ENCODE data around the gene EEF1A2.
"Not testable (repeated sequence)": the region's sequence is repeated elsewhere in the genome, so short reads cannot be mapped to it uniquely, and the experiment has no call there.

The EEF1A2 gene

DNA sequence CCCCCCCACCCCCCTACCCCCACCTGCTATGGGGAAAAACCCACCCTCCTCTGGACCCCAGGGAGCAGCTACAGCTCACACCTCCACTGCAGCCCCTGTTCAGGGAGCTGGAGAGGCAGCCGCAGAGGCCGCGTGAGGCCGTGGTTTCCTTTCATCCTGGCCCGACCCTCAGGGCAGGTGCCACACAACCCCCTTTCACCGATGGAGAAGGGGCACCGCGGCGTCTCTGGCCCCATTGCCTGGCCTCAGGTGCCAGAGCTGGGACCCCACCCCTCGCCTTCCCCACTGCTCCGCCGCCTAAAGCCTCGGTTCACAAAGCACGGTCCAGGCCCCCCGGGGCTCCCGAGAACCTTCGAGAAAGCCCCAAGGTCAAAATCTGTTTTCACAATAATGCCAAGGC, 14.6 kb downstream of the EEF1A2 start:
- no peak for DNase-seq

DNA sequence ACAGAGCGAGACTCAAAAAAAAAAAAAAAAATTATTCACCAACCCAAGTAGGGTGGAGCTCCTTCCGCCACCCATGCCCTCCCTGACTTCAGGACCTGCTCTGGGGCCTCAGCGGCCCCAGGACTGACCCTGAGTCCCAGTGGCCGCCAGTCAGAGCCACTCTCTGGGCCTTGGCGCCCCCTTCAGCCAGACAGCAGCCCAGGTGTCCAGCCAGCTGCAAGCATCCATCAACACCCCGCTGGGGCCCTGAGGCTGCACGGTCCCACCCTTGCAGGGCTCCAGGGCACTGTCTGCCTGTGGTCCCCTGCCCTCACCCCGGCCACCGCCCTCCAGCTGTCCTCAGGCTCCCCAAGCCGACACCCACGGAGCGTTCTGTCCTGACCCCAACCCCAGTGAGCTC, 15.0 kb downstream of the EEF1A2 start:
- no peak for DNase-seq

- DNase-seq: no peak
Observed at GRCh38 chr20:63482021-63482587, 16.8 kb downstream of the EEF1A2 start.

DNA sequence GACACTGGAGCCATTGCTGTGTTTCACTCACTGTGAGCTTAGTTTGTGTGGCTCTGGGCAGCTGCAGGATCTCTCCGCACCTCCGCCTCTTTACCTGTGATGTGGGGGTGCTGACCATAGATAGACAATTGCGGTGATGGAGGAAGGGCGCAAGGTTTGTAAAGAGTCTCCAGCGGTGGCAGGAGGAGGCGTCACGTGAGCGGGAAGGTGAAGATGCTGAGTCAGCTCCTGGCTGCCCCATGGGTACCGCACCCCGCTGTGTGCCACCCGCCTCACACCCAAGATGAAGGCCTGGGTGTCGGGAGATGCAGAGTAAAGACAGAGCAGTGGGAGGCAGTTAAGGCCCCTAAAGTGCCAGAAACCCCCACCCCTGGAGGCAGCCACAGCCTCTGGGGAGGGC, 17.4 kb downstream of the EEF1A2 start:
- no peak for DNase-seq

DNA sequence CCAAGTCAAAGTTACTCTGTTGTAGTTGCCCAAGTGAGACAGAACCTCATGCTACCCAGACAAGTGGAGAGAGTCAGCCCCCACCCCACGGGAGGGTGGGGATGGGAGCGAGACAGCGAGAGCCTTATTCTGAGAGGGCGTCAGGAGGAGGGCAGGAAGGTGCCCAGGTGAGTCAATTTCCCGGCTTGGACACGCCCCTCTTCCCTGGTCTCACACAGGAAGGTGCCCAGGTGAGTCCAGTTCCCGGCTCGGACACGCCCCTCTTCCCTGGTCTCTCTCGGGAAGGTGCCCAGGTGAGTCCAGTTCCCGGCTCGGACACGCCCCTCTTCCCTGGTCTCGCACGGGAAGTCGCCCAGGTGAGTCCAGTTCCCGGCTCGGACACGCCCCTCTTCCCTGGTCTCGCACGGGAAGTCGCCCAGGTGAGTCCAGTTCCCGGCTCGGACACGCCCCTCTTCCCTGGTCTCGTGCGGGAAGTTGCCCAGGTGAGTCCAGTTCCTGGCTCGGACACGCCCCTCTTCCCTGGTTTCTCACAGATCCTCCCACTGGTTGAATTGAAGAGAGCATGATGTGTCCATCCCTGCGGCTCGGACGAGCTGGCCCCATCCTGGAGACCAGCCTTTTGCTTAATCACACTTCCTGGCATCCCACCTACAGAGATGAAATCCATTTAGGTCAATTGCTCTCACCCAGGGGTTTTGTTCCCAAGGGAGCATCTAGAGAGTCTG, 19.0 kb downstream of the EEF1A2 start:
- not testable (repeated sequence) for DNase-seq

DNA sequence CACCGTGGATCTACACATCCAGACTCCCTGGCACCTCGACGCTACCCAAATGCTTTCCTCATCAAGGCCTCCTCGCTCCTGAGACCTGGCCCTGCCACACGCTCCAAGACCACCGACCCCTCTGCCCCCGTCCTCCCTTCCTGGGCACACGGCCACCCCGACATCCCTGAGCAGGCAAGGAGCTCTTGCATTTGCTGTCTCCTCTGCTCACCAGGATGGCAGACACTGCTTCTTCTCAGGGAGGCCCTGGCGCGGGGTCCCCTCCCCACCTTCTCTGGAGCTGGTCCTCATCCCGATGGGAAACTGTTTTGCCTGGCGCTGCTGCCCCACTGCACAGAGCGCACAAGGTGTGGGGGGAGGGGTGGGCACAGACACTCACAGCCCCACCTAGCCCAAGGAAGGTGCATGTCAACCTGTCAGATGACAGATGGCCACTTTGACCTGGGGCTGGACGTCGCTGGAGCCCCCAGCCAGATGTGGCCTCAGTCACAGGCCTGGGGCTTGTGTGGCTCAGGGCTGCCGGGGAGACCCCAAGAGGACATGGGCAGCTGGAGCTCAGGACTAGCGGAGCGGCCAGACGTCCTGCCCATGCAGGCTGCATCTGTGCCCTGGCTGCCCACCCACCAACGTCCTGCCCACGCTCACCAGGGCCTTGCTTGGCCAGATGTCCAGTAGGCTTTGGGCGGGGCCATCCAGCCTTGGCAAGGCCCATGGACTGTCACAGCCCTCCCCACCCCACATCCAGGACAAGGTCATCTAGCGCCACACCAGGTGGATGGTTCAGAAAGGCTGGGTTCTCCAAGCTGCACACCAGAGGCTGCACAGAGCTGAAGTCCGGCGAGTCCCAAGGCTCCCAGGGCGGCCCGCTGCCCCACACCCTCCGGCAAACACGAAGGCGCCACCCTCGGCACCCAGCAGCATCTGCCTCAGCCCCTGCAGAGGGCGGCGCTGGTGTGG, 20.3 kb downstream of the EEF1A2 start:
- no peak for DNase-seq

GRCh38 chr20:63477944-63478343, 20.9 kb downstream of the EEF1A2 start:
- no peak for DNase-seq

DNA sequence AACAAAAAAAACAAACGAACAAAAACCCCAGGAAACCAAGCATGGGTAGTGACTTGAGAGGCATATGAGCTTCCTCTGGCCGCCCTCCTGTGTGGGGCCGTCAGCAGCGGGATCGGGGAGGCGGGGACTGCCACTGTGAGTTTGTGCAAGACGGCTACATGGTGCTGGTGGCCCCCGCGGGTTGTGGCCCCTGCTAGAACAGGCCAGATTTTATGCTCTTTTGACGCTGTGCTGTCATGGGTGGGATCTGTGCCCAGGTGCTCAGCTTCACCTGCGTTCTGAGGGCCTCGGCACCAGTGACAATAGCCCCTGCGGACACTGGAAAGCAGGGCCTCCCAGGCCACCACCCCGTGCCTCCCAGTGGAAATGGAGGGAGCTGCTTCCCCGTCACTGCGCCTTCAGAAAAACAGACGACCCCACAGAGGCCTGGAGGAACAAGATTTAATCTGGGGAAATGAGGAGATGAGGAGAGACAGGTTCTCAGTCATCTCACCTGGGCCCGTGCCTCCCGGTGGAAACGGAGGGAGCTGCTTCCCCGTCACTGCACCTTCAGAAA, 21.7 kb downstream of the EEF1A2 start:
- no peak for DNase-seq

- DNase-seq: no peak
Observed at GRCh38 chr20:63475209-63475608, 23.7 kb downstream of the EEF1A2 start.

DNA sequence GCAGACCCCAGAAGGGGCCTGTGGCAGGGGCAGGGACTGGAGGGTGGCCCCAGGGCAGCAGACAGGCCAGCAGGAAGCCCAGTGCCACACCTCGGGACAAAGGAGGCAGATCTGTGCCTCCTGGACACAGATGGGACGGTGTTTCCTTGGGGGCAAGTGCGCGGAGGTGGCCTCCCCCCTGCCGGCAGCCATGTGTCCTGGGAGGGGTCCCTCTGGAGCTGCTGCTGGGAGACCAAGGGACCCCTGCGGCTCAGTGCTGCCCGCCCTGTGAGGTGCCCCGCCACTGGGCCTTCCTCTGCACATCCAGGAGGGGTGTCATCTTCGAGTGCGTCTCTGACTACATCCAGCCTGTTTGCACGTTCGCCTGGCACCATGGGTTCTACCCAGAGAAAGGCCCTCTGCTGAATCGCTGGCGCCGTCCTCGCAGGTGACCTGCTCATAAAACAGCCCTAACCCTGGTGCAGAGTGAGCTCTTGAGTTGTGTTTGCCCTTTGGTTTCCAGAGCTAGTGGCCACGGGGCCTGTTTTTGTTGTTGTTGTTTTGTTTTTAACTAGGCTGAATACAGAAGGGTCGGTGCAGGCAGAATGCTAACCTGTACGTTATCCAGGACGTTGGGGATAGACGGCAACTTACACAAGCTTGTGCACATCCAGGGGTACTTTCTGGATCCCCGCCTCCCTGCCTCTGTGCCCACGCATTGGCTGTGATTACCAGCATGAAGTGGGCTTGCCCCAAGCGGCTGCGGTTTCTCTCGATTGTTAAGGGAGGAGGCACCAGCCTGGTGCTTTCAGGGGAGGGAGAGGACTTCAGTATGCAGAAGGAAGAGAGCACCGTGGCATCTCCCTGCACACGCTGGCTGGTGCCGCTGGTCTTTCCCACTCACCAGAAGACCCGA, 25.1 kb downstream of the EEF1A2 start:
- no peak for DNase-seq

GRCh38 chr20:63472862-63473390, 26.0 kb downstream of the EEF1A2 start:
- no peak for DNase-seq

GRCh38 chr20:63471981-63472831, 26.7 kb downstream of the EEF1A2 start, which contains the start of gene KCNQ2:
Gene KCNQ2, minus strand, starts transcription at chr20:63472655. Its CDS starts 192 bp downstream, at chr20:63472463.
- no peak for DNase-seq

GRCh38 chr20:63471717-63471980, 27.2 kb downstream of the EEF1A2 start:
- DNase-seq: no peak

DNA sequence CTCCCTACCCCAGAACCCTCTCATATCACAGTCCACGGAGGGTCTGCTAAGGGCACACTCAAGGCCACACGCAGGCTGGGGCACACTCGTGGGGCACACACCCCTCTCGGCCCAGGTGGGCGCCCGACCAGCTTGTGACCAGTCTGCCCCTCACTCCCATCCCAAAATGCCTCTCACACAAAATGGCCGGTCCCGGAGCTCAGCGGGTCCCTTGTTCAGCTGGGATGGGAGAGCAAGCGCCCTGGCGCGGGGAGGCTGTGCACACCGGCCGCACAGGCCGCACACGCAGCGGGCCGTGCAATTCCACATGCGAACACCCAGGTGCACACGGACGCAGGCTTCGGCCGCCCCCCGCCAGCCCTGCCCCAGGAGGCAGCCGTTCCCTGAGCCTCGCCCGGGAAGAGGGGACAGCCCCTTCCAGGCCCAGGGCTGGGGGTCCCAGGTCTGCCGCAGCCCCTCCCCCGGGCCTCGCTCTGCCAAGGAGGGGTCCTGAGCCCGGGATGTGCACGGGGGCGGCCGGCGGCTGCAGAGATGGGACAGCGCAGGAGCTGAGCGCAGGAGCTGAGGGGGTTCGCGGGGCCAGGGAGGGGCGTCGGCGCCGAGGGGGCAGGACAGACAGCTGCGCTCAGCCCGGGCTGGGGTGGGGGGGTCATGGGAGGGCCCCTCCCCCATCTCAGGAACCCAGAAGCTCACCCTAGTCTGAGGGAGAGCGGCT, 27.7 kb downstream of the EEF1A2 start:
- DNase-seq: no peak

DNA sequence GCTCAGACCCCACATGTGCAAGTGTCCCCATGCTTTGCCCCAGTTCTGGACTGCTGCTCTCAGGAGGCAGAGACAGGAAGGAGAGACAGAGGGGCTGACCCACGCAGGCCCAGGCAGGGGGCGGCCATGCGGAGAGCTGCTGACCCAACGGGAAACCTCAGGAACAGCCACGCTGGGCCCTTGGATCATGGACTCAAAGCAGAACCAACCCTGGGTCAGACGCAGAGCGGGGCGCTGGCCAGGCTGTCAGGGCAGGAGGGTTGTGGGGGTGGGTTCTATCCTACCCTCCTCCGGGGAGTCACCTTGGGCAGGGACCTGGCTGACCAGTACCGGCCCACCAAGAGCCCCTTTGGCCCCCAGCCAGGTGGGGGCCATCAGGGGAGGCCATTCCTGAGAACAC, 28.5 kb downstream of the EEF1A2 start:
- no peak for DNase-seq

GRCh38 chr20:63469713-63470101, 29.2 kb downstream of the EEF1A2 start:
- no peak for DNase-seq

GRCh38 chr20:63469019-63469712, 29.7 kb downstream of the EEF1A2 start:
- DNase-seq: no peak

- DNase-seq: no peak
Observed at GRCh38 chr20:63468421-63468820, 30.5 kb downstream of the EEF1A2 start.

DNA sequence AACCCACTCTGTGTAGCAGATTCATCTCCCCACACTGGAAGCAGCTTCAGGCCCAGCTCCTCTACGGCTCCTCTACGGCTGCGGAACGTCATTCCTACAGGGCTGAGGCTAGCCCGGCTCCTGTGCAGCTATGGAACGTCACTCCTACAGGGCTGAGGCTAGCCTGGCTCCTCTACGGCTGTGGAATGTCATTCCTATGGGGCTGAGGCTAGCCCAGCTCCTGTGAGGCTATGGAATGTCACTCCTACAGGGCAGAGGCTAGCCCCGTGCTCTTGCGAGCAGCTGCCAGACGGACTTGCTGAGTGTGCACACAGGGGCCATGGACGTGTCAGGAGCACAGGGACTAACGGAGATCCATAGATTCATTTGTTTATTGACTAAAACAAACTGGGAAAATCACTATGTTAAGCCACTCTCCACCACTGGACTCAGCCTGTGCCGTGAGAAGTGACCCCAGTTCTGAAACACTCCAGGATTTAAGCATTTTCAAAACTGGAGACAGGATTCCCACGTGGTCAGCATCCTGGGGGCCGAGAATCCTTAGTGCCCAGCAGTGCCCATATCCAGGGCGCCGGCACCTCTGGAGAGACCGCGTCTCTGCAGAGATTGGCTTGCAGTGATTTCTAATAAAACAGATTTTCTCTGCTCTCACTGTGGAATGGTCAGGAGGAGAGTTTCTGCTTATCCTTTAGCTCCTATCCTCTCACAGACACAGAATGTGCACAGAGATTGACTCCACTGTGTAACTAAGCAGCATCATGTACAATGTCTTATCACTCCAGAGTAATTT, 31.4 kb downstream of the EEF1A2 start:
- no peak for DNase-seq

All from HCEC 1CT (cell line).